GM18511 (cell line): ENCODE data around the gene PIP5K1B.
"Not testable (repeated sequence)": the region's sequence is repeated elsewhere in the genome, so short reads cannot be mapped to it uniquely, and the experiment has no call there.

Experiments
- ATAC-seq: cut with Tn5 transposase; IDR thresholded peaks from one replicate; pipeline ENCODE4 v1.9.1; 2021; ENCODE audit warnings: mild to moderate bottlenecking, moderate library complexity; ENCODE audit not compliant: unreplicated experiment

PIP5K1B gene, protein sequence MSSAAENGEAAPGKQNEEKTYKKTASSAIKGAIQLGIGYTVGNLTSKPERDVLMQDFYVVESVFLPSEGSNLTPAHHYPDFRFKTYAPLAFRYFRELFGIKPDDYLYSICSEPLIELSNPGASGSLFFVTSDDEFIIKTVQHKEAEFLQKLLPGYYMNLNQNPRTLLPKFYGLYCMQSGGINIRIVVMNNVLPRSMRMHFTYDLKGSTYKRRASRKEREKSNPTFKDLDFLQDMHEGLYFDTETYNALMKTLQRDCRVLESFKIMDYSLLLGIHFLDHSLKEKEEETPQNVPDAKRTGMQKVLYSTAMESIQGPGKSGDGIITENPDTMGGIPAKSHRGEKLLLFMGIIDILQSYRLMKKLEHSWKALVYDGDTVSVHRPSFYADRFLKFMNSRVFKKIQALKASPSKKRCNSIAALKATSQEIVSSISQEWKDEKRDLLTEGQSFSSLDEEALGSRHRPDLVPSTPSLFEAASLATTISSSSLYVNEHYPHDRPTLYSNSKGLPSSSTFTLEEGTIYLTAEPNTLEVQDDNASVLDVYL

DNA sequence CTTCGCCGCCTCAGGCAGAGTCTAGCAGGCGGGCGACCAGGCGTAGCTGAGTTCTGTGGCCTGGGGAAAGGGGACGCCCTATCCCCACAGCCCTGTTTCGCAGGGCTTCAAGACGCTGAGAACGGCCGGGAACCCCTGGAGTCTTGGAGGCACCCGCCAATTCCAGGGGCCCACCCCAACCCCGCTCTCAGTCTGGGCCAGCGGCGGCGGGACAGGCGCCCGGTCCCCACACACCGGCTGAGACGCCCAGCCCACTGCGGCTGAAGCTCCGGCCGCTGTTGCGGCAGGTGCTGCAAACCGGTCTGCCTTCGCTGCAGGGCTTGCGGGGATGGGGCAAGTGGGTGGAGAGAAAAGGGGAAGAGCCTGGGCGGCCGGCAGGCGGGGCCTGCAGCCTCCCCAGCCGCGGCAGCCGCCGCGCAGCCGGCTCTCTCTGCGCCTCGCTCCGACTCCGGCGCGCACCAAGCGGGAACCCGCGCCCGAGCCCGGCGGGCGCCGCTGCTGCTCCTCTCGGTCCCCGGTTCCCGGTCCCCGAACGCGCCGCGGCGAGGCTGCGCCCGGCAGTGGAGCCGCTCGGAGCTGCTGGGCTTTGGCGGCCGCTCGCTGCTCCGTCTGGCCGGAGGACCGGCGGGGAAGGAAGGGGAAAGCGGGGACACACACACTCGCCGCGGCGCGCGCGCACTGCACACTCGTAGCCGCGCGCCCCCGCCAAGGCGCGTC, at the start of gene PIP5K1B:
Gene PIP5K1B (plus strand): TSS at position 427 of the 717 bp plus-strand sequence. CDS start 117,375 bp downstream, outside the sequence.
- ATAC-seq = peak; percentile 83

DNA sequence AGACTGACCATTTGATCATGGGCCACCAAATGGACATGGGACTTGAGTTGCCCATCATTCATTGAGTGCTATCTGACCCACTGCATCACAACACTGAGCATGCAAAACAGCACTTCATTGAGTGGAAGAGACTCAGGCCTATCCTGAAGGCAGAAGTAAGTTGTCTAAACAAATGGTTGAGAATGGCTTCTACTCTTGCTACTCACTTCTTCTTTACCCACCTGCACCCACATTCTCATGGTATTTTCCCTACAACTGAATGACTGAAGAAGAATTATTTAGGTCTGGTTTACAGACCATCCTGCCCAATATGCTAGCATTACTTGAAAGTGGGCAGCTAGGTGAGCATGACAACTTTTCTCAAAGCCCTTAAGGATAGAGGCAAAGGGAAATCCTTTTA, 41.0 kb upstream of the PIP5K1B start:
- no peak for ATAC-seq

DNA sequence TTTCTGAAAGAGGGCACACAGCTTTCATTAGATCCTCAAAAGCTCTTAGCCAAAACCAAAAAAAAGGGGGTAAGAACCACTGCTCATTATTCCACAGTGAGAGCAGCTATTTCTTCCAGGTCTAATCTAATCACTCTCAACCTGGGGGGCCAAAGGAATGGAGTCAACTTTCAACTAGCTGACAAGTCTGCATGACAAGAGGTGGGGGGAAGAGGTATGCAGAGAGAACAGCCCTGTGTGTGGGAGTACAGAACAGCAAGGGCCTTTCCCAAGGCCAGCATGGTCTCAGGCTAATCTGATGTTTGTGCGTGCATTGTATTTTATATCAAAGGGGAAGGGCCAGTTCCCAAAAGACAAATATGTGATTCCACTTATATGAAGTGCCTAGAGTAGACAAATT, 36.9 kb upstream of the PIP5K1B start:
- no peak for ATAC-seq

DNA sequence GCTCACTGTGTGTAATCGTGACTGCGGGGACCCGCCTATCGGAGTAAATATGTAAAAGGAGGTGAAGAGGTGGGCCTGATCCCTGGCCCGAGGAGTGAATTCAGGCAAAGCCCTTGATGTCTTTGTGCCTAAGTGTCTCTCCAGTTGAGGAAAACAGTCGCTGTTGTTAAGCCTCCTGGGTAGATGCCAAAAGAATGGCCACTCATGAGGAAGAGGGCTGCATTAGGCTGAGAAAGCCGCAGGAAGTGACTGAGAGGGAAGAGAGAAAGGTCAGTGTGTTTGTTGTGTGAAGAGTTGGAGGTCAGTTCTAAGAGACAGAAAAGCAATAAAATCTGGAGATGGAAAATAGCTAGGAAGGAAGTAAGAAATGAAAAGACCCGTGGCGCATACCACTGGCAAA, 35.8 kb upstream of the PIP5K1B start:
- ATAC-seq = no peak

DNA sequence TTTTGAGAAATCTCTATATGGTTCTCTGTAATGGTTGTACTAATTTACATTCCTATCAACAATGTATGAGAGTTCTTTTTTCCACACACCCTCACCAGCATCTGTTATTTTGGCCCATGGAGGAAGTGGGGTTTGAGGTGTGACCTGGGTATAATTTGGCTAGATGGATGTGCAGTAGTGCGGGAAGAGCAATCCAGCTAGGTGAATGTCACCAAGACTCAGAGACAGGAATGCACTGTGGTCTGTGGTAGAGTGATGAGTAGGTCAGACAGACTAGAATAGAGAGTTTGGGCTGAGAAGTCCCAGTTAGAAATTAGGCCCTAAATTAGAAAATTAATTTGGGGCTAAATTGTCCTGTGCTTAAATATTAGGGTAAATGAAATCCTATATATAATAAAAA, 32.8 kb upstream of the PIP5K1B start:
- peak; percentile 77 for ATAC-seq

DNA sequence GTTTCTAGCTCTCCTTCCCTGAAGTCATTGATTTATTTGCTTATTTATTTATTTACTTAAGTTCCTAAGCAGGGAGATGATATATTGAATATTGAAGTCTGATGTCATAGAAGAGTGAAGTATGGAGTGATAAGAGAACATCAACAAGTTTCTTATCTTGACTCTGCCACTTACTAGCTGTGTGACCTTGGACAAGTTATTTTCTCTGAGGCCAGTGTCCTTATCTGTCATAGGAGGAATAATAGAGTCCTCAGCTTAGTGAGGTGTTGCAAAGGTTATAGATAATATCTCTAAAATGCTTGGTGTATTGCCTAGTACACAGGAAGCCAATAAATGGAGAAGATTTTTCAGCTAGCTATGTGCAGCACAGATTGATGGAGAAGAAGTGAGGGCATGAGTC, 32.4 kb upstream of the PIP5K1B start:
- no peak for ATAC-seq

DNA sequence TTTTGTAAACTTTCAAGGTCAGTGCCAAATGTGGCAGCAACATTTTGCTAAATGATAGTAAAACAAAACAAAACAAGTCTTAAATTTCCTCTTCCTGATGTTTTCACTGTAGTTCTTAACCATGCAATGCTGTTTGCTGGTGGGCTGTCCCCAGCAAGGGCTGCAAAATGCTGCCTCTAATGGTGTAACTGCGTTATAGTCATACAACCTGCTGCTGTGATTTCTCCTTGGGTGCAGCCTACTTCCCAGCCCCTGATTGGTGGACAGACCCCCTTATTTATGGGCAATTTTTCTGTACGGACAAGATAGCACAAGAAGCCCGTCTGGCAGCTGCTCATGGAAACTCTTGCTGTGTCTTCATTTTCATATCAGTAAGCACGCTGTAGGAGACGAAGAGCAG, 26.6 kb upstream of the PIP5K1B start:
- ATAC-seq = no peak

DNA sequence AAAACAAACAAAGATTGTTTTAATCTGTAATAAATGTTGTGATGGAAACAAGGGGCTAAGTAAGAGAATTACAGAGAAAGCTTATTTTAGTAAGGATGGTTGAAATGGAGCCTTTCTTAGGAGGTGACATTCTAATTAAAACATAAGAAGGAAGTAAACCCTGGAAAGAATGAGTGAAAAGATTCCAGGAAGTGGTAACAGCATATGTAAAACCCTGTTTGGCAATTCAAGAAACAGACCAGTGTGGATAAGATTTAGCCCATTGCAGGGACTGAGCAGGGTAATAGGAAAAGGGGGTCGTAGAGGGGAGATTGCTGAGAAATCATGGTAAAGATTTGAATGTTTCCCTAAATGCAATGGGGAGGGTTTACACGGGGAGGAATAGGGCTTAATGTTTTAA, 21.6 kb upstream of the PIP5K1B start:
- ATAC-seq = no peak

DNA sequence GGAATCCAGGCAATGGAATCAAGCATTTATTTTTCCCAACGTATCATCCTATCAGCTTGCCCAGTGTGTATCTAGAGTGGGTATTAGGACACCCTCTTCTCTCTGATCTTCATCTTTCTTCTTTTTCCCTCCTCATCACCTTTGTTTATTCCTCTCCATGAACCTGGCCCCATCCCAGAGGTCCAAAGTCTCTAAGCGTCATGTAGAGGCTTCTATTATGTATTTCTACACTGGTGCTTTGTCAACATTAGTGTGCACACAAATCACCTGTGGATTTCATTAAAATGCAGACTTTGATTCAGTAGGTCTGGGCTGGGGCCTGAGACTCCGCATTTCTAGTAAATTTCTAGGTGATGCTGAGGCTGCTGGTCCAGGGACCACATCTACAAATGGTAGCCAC, 19.8 kb upstream of the PIP5K1B start:
- no peak for ATAC-seq

DNA sequence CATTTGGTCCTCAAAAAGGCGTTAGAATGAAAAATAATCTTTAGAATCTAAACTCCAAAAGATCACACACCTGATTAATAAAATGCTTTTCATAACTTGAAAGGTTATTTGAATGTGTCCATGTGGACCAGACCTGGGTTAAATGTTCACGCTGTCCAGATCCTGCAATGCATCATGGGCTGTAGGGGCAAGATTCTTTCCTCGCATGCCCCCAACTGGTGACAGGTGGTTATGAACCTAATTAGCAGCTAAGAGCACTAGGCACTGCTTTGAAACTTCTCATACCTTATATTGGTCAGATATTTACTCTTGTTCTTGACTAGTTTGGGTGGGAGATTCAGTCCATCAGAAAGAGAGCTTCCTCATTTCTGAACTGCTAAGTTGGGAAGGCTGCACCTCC, 19.3 kb upstream of the PIP5K1B start:
- peak; percentile 90 for ATAC-seq

DNA sequence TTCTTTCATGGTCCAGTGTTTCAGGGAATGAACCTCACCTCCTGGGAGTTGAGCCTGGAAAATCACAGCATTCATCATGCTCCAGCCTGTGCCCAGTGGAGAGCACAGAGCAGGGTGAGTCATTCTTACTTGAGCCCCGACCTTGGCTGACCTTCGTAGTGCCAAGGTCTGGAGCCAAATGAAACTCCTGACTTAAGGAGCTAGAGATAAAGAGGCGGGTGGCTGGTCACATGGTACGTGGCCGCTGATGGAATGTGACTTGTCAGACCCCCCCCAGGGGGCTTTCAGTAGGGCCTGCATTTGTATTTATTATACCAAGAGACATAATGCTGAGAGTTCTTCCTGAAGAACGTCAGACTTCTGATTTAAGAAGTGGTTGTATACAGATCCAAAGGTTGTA, 15.0 kb upstream of the PIP5K1B start:
- ATAC-seq = no peak

DNA sequence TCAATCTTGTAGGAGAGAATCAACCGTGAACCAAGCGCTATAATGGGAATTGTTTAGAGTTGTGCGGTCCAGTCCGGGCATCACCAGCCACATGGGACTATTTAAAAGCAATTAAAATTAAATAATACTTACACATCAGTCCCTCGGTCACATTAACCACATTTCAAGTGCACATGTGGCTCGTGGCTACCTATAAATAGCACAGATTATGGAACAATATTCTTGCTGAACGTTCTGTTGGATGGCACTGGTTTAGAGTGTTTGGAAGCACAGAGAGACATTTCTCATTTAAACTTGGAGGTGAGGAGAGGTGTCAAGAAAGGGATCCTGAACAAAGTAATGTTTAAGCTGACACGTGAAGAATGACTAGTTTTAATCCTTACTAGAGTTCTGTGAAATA, 12.5 kb upstream of the PIP5K1B start:
- no peak for ATAC-seq

DNA sequence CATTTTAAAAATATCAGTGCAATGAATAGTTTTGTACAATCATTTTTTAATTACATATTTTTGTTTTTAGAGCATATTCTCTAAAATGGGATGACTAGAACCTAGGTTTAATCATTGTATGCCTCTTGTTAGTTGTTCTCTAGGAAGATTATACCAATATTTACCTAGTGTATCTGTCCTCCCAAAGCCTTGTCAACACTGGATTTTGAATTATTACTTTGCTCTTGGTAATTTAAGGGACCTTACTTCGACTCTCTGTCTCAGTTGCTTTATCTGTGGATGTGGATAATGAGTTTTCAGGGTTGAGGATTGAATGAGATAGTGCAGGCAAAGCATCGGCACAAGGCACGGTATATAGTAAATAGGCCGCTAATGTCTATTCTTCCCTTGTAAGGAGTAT, 10.9 kb upstream of the PIP5K1B start:
- no peak for ATAC-seq

DNA sequence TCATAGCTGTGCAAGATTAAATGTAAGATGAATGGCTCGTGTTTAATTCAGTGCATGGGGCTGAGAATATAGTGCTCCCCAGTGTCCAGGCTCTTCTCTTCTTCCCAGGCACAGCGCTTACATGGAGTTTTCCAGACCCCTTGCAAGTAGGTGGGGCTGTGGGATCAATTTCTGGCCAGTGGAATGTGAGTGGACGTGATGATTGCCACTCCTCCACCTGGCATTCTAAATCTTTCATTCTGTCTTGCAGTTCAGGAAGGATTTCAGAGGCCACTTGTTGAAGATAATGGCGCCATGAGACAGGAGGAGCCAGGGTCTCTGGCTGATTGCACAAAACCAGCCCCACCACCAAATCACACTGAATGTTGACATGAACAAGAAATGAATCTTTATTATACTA, 7.2 kb upstream of the PIP5K1B start:
- no peak for ATAC-seq

DNA sequence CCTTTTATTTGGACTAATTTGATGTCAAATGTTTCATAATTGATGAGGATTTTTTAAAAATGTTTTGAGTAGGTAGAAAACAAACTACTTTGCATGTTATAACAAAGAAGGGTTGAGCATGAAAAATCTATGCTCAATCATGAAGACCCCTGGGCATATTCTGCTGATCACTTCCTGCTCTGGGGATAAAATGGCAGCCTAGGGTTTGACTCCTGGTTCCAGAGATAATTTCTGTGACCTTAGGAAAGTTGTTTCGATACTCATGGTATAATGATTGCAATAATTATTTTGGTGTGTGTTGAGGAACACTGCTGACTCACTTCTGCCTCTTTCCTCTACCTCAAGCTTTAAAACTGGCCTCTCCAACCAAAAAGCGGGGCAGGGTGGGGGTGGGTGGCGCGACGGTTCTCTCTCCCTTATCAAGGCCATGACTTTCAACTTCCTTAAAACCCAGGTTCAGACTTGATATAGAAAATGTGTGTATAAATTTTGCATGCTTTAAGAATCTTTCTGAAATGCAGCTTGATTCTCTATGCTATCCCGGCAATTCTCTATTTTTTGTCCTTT, 6.0 kb upstream of the PIP5K1B start:
- ATAC-seq = no peak

DNA sequence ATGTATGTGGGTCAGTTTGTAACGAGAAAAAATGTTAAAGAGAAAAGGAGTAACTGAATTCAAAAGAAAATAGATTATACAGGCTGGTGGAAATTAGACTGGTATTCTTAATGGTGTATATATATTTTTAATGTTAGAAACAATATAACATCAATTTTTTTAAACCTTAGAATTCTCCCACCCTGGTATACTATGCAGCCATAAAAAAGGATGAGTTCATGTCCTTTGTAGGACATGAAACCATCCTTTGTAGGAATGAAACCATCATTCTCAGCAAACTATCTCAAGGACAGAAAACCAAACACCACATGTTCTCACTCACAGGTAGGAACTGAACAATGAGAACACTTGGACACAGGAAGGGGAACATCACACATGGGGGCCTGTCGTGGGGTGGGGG, 5.4 kb upstream of the PIP5K1B start:
- not testable (repeated sequence) for ATAC-seq

DNA sequence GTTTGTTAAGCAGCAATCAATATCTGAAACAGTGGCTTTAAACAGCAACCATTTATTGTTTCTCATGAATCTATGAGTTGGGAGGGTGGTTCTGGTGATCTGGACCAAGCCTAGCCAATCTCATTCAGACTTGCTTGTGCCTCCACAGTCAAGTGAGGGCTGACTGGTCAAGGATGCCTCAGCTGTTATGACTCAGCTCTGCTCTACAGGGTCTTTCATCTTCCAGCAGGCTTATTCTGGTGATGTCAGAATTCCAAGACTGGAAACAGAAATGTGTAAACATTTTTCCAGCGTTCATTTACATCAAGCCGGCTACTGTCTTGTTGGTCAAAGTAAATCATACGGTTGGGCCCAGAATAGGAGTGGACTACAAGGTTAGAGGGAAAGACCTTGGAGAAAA, 2.5 kb upstream of the PIP5K1B start:
- no peak for ATAC-seq

DNA sequence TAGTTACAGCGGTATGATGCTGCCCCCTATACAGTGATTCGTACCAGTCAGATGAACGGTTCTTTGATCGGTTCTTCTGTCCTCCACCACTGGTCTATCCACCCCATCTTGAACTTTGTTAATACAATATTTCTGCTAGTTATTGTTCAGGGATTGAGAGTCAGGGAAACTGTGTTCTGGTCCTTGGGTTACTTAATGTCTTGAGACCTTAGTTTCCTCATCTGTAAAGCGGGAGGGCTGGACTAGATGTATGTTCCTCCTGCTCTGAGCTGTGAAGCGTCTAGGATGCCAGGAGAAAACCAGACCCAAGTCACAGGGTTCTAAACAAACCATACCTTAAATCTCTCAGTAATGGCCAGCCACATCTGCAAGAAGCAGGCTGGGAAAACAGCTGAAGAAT, 1.4 kb upstream of the PIP5K1B start:
- ATAC-seq = no peak

DNA sequence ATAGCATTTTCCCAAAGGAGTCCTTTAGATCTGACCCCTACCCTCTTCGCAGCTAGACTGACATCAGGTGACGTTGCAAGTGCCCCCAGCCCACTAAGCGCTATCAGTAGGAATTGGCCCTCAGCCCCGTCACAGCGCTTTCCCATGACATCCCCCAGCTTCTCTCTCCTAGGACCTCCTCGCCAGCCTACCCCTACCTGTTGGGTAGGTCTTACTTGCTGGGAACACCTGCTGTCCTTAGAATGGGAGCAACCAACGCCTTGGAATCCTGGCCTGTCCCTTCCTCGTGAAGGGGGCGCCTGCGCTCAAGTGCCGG, 584 bp upstream of the PIP5K1B start:
- ATAC-seq = no peak

DNA sequence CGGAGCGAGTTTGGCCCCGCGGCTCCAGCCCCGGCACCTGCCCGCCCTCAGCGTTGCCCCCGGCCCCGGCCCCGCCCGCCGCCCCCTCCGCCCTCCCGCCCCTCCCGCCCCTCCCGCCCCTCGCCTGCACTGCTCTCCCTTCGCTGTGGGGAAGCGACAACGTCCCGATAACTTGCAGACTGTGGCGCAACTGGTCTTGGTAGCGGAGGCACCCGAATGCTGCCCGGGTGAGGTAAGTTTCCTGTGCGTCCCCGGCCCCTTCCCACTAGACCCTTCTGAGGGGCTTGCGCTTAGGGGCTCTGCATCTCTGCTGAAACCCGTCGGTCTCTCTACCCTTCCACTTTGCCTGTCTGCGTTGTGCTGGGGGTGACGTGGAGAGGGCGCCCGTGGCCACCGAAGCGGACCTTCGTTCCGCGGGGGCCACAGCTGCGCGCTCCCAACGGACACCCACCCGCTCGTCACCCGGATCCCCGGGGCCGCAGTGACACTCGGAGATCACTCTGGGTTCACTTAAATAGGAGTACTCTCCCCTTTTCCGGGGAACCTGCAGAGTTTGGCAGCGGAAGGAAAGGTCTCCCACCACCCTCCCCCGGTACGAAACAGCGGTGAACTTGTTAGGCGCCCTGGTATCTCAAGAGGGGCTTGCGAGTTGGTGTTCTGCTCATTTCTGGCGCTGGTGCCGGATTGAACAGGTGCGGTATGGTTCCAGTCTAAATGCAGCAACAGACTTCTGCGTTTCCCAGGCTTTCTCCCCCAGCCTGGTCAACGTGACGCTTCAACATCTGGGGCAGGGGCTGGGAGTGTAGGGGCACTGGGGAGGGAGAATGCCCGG, 707 bp downstream of the PIP5K1B start:
- ATAC-seq = peak; percentile 18
